Glutamatergic neuron (in vitro differentiated cells): ENCODE results near the gene GAB2. TPM values are rescaled to one million over a fixed set of nuclear protein-coding genes. Genes with fewer than 3 reads are reported as not detected.

Experiments
- DNase-seq: peaks from one replicate; pipeline ENCODE4 v3.0.0; 2022
- H3K27ac Mint-ChIP-seq: one replicate; pipeline ENCODE4 v1.8.0; 2020; ENCODE audit warnings: mild to moderate bottlenecking, mixed read lengths, inconsistent platforms; ENCODE audit not compliant: unreplicated experiment
- H3K27me3 Mint-ChIP-seq: one replicate; pipeline ENCODE4 v1.8.0; 2020; ENCODE audit warnings: mild to moderate bottlenecking, moderate library complexity, mixed read lengths, inconsistent platforms; ENCODE audit not compliant: unreplicated experiment
- H3K36me3 Mint-ChIP-seq: one replicate; pipeline ENCODE4 v1.8.0; 2020; ENCODE audit warnings: mild to moderate bottlenecking, mixed read lengths, inconsistent platforms; ENCODE audit not compliant: unreplicated experiment
- H3K4me1 Mint-ChIP-seq: one replicate; pipeline ENCODE4 v1.8.0; 2020; ENCODE audit warnings: mild to moderate bottlenecking, low read depth, mixed read lengths, inconsistent platforms; ENCODE audit not compliant: unreplicated experiment
- H3K4me3 Mint-ChIP-seq: one replicate; pipeline ENCODE4 v1.8.0; 2020; ENCODE audit warnings: mild to moderate bottlenecking, mixed read lengths, inconsistent platforms; ENCODE audit not compliant: unreplicated experiment
- H3K9me3 Mint-ChIP-seq: one replicate; pipeline ENCODE4 v1.8.0; 2020; ENCODE audit warnings: mild to moderate bottlenecking, moderate library complexity, mixed read lengths, inconsistent platforms; ENCODE audit not compliant: unreplicated experiment
- CTCF ChIP-seq: fragments of 200-600 bp; sonication (generic); IDR thresholded peaks from one replicate; pipeline ENCODE4 v1.5.0; 2021; ENCODE audit not compliant: partially characterized antibody, unreplicated experiment
- total RNA-seq: library from RNA; stranded (reverse); fragmentation: NEBNext Ultra II Directional; extraction: Animal tissue kit (Norgen Biotek cat#: 25700); gene quantifications from one replicate; pipeline ENCODE4 v1.2.1, GENCODE V29; 2021; ENCODE audit not compliant: unreplicated experiment

GAB2 gene
- total RNA-seq, 1 donor from 2014 or later = 87.9 TPM

GRCh38 chr11:78304201-78304600 lies 113.4 kb downstream of the GAB2 start:
- no peak for TF ChIP-seq CTCF
- Mint-ChIP-seq H3K9me3 (peaks cover 2% of the 10 kb centered on the region), H3K4me3 (no peak overlapping the region), H3K4me1 (peaks cover 18% of the 10 kb centered on the region), H3K27ac (no peak overlapping the region), H3K36me3 (peaks cover 7% of the 10 kb centered on the region), H3K27me3 (peaks cover 5% of the 10 kb centered on the region)
- DNase-seq = no peak

DNA sequence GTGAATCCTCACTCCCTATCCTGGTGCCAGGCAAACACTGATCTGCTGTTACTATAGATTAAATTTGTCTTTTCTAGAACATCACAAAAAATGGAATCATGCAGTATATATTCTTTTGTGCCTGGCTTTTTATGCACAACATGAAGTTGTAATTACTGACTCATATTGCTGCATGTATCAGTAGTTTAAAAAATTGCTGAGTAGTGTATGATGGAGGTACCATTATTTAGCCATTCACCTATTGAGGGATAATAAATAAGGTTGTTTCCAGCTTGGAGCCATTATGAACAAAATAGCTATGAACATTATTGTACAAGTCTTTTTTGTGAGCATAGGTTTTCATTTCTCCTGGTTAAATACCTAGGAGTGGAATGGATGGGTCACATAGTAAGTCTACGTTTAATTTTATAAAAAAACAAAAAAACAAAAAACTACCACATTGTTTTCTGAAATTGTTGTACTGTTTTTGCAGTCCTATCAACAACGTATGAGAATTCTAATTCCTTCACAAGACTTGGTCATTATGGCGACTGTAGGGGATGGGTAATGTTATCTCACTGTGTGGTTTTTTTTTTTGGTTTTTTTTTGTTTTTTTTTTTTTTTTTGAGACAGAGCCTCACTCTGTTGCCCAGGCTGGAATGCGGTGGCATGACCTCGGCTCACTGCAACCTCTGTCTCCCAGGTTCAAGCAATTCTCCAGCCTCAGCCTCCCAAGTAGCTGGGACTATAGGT lies 117.3 kb downstream of the GAB2 start:
- H3K4me3 Mint-ChIP-seq = peak overlapping the region; percentile 40
- no peak for DNase-seq
- no peak for TF ChIP-seq CTCF
- peak overlapping the region; percentile 97 for H3K27ac Mint-ChIP-seq
- H3K9me3 Mint-ChIP-seq = peaks cover 8% of the 10 kb centered on the region
- H3K27me3 Mint-ChIP-seq = peaks cover 6% of the 10 kb centered on the region
- H3K4me1 Mint-ChIP-seq = peaks cover 43% of the 10 kb centered on the region
- peaks cover 7% of the 10 kb centered on the region for H3K36me3 Mint-ChIP-seq

DNA sequence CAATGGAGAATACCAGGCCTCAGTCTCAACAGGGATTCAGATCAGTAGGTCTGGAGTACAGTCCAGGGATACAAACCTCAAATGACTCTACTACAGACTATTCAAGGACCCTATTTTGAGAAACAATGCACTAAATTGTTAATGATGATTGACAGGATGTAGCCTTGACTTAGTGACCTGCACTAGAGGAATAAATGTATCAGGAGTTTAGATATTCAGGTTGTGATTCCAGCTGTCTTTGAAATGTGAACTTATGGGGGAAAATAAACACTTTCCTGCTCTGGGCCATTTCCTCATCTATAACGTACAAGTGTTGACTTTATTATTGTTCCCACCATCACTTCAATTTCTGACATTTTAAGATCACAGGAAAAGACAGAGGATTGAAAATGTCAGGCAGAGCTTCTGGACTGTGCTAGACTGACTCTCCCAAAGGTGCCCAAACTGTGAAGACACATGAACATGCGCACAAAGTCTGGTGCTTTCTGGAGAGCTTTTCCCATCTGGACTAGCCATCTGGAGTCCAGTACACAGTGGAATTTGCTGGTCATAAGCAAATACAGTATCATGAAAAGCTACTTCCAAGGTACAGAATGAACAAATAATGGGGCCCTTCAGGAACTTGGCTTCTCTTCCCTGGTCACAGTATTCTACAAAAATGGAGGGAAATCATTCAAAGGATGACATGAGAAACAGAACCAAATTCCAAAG lies 118.5 kb downstream of the GAB2 start:
- peaks cover 7% of the 10 kb centered on the region for H3K27me3 Mint-ChIP-seq
- H3K4me3 Mint-ChIP-seq = peak overlapping the region; percentile 81
- H3K9me3 Mint-ChIP-seq = peaks cover 12% of the 10 kb centered on the region
- TF ChIP-seq CTCF = no peak
- H3K36me3 Mint-ChIP-seq = peaks cover 7% of the 10 kb centered on the region
- peak overlapping the region; percentile 97 for H3K27ac Mint-ChIP-seq
- no peak for DNase-seq
- peaks cover 42% of the 10 kb centered on the region for H3K4me1 Mint-ChIP-seq

DNA sequence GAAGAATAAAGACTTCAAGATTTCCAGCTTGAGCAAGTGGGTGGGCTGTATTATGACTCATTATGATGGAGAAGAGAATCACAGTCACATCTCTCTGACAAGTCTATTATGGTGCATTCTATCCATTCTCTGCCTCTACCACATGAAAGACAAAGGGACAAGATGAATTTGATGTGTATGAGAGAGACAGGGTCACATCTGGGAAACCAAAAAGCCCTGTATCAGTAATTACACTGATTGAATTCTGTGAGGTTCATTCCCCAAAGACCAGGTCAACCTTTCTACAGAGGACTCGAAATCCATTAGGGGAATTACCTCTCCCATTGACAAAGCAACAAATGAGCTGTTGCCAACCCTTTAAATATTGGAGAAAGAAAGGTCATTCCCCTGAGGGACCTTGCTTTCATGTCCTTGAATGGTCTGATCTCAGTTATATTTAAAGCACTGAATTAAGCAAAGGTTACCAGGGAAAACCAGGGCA lies 119.3 kb downstream of the GAB2 start:
- no peak for TF ChIP-seq CTCF
- peak overlapping the region; percentile 97 for H3K27ac Mint-ChIP-seq
- DNase-seq = no peak
- H3K27me3 Mint-ChIP-seq = peaks cover 7% of the 10 kb centered on the region
- peak overlapping the region; percentile 71 for H3K4me3 Mint-ChIP-seq
- H3K9me3 Mint-ChIP-seq = peaks cover 13% of the 10 kb centered on the region
- H3K4me1 Mint-ChIP-seq = peaks cover 42% of the 10 kb centered on the region
- peaks cover 7% of the 10 kb centered on the region for H3K36me3 Mint-ChIP-seq
